Peyer's patch (tissue), 4 donors: Measurements from ENCODE around the gene DDX27.

Experiments used
- CTCF ChIP-seq, 6 experiments: fragments of 450-650 bp in 4 of 6; fragments of 200-600 bp in 2 of 6; sonication (generic) in 1 of 6; IDR thresholded peaks; one replicate each; pipeline ENCODE4 v1.5.1; 2017 to 2019; ENCODE audit warnings: antibody characterized with exemption in 6 of 6, mild to moderate bottlenecking in 3 of 6, moderate library complexity in 1 of 6
- POLR2A ChIP-seq, 2 donors: fragments of 450-650 bp; IDR thresholded peaks; one replicate each; pipeline ENCODE4 v1.5.1; 2017; ENCODE audit warnings: antibody characterized with exemption in 2 of 2, mild to moderate bottlenecking in 2 of 2, moderate library complexity in 2 of 2

DNA sequence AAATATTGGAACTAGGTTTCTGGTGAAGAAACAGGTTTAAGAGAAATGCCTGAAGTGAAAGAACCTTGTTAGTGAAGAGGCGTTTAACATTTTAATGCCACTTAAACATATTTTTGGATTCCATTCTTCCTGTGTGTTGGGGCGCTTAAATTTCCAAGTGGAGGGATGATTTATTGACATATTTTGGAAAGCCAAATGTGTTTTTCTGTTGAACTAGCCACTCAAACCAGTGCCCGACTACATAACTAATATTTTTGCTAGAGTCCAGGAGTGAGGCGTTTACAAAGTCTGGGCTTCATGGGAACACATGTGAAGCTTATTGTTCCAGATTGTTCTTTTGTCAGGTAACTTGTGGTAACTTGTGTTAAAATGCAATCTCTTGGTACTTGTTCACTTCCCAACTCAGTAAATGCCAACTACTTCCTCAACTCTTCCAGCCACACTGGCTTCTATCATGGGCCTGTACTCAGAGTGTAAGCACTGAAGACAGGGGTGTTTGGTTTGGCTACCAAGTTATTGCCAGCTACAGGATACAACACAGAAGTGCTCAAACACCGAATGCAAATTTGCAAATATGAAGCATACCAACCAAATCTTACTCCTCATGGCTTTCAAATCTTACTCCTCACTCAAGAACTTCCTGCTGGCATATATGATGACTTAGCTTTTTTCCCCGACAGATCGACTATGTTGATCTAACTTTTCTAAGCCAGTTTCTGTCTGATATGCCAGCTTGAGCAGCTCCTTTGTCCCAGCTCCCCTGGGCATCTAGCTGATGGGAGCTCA lies 60.7 kb downstream of the DDX27 start:
- TF ChIP-seq CTCF (IDR thresholded peaks at IDR 0.05) (no peak), POLR2A (IDR thresholded peaks at IDR 0.05) (no peak)
